OCI-LY1 (cell line): Measurements from ENCODE around the gene TSPAN2.

Source experiments
- H2AFZ ChIP-seq: fragments of 200-600 bp; sonication (generic), shearing (Covaris generic); 2 replicates; pipeline ENCODE4 v1.6.0; 2014; ENCODE audit warnings: antibody characterized with exemption, mild to moderate bottlenecking, low read length
- H3F3A ChIP-seq: fragments of 200-600 bp; sonication (generic), shearing (Covaris generic); 2 replicates; pipeline ENCODE4 v1.6.0; 2014; ENCODE audit warnings: mild to moderate bottlenecking, antibody characterized with exemption, low read length, moderate library complexity; ENCODE audit not compliant: insufficient read depth
- H3K27ac ChIP-seq: fragments of 200-600 bp; sonication (generic); 2 replicates; pipeline ENCODE4 v1.5.1; 2014; ENCODE audit warnings: low read length, mixed run types, mild to moderate bottlenecking, low read depth; ENCODE audit not compliant: poor library complexity, severe bottlenecking
- H3K27me3 ChIP-seq: fragments of 200-600 bp; sonication (generic); 2 replicates; pipeline ENCODE4 v1.6.0; 2014; ENCODE audit warnings: antibody characterized with exemption, mild to moderate bottlenecking, low read length, moderate library complexity; ENCODE audit not compliant: insufficient read depth
- H3K36me3 ChIP-seq: fragments of 200-600 bp; sonication (generic); 2 replicates; pipeline ENCODE4 v1.6.1; 2014; ENCODE audit warnings: mild to moderate bottlenecking, antibody characterized with exemption, low read length, moderate library complexity, mixed read lengths; ENCODE audit not compliant: insufficient read depth
- H3K4me1 ChIP-seq: fragments of 200-600 bp; sonication (generic); 2 replicates; pipeline ENCODE4 v1.5.1; 2014; ENCODE audit warnings: mild to moderate bottlenecking, low read length, moderate library complexity; ENCODE audit not compliant: insufficient read depth, severe bottlenecking
- H3K4me2 ChIP-seq: fragments of 200-600 bp; sonication (generic), shearing (Covaris generic); 2 replicates; pipeline ENCODE4 v1.6.1; 2014; ENCODE audit warnings: low read length
- H3K4me3 ChIP-seq: fragments of 200-600 bp; sonication (generic); 2 replicates; pipeline ENCODE4 v1.5.1; 2014; ENCODE audit warnings: low read length, low read depth, mild to moderate bottlenecking, mixed read lengths; ENCODE audit not compliant: poor library complexity, severe bottlenecking
- H3K79me2 ChIP-seq: fragments of 200-600 bp; shearing (Covaris generic); 2 replicates; pipeline ENCODE4 v1.6.1; 2016; ENCODE audit warnings: mixed run types, low read length, mixed read lengths; ENCODE audit not compliant: insufficient read depth
- H3K9ac ChIP-seq: fragments of 200-600 bp; sonication (generic), shearing (Covaris generic); 2 replicates; pipeline ENCODE4 v1.6.1; 2014; ENCODE audit warnings: mild to moderate bottlenecking, low read length, mixed read lengths
- H3K9me2 ChIP-seq: fragments of 200-600 bp; sonication (generic), shearing (Covaris generic); 2 replicates; pipeline ENCODE4 v1.6.1; 2014; ENCODE audit warnings: low read depth, mild to moderate bottlenecking, low read length, mixed read lengths
- H3K9me3 ChIP-seq: fragments of 200-600 bp; shearing (Covaris generic); 2 replicates; pipeline ENCODE4 v1.6.1; 2014; ENCODE audit warnings: low read length, mixed read lengths
- H4K20me1 ChIP-seq: fragments of 200-600 bp; sonication (generic), shearing (Covaris generic); 2 replicates; pipeline ENCODE4 v1.6.0; 2016; ENCODE audit warnings: mild to moderate bottlenecking, low read length; ENCODE audit not compliant: insufficient read depth
- CTCF ChIP-seq: fragments of 200-600 bp; sonication (generic), shearing (Covaris generic); IDR thresholded peaks from 2 replicates; pipeline ENCODE4 v1.5.1; 2017; ENCODE audit warnings: mild to moderate bottlenecking, antibody characterized with exemption, low read length, moderate library complexity, mixed read lengths
- EZH2 ChIP-seq: fragments of 200-600 bp; sonication (generic), shearing (Covaris generic); IDR thresholded peaks from 2 replicates; pipeline ENCODE4 v1.8.0; 2017; ENCODE audit warnings: borderline replicate concordance, mixed run types, mild to moderate bottlenecking, antibody characterized with exemption, low read length, moderate library complexity, mixed read lengths

The TSPAN2 gene

GRCh38 chr1:115113766-115114165 lies 24.5 kb upstream of the TSPAN2 start:
- Histone ChIP-seq H3K9me3 (no peaks in the 10 kb centered on the region; the same call in 1 of the 2 replicates), H3K4me2 (no peak overlapping the region), H3K36me3 (no peaks in the 10 kb centered on the region), H3K27me3 (no peaks in the 10 kb centered on the region), H3K9ac (no peak overlapping the region), H3K27ac (no peak overlapping the region), H2AFZ (no peak overlapping the region), H3K79me2 (no peaks in the 10 kb centered on the region), H3F3A (no peaks in the 10 kb centered on the region), H4K20me1 (no peaks in the 10 kb centered on the region), H3K4me3 (no peak overlapping the region), H3K4me1 (no peaks in the 10 kb centered on the region), H3K9me2 (no peaks in the 10 kb centered on the region)
- TF ChIP-seq EZH2 (no peak), CTCF (no peak)

GRCh38 chr1:115112496-115113375 lies 23.4 kb upstream of the TSPAN2 start:
- TF ChIP-seq CTCF (peak; percentile 99), EZH2 (no peak)
- Histone ChIP-seq H3K4me2 (no peak overlapping the region), H3K4me1 (no peaks in the 10 kb centered on the region), H3K4me3 (no peak overlapping the region), H4K20me1 (no peaks in the 10 kb centered on the region), H2AFZ (no peak overlapping the region), H3F3A (no peaks in the 10 kb centered on the region), H3K27ac (no peak overlapping the region), H3K9me2 (no peaks in the 10 kb centered on the region), H3K79me2 (no peaks in the 10 kb centered on the region), H3K9me3 (no peaks in the 10 kb centered on the region; the same call in 1 of the 2 replicates), H3K27me3 (no peaks in the 10 kb centered on the region), H3K9ac (no peak overlapping the region), H3K36me3 (no peaks in the 10 kb centered on the region)

GRCh38 chr1:115107516-115108260 lies 18.4 kb upstream of the TSPAN2 start:
- Histone ChIP-seq H3K9ac (no peak overlapping the region), H4K20me1 (no peaks in the 10 kb centered on the region), H3K4me2 (no peak overlapping the region), H3K4me1 (peaks cover 4% of the 10 kb centered on the region), H3K36me3 (no peaks in the 10 kb centered on the region), H3F3A (no peaks in the 10 kb centered on the region), H3K27ac (peak overlapping the region; percentile 25), H3K4me3 (no peak overlapping the region), H3K9me2 (no peaks in the 10 kb centered on the region), H2AFZ (no peak overlapping the region), H3K79me2 (no peaks in the 10 kb centered on the region), H3K27me3 (no peaks in the 10 kb centered on the region), H3K9me3 (no peaks in the 10 kb centered on the region; the same call in 1 of the 2 replicates)
- no peak for TF ChIP-seq CTCF
